ENCODE results near the gene NT5C1A.

NT5C1A gene

GRCh38 chr1:39657923-39658485, 13.9 kb downstream of the NT5C1A start:
- peak; percentile 64 for DNase-seq

GRCh38 chr1:39657402-39657801, 14.5 kb downstream of the NT5C1A start:
- DNase-seq = no peak

- DNase-seq = peak; percentile 35
These were observed 15.5 kb downstream of the NT5C1A start for GRCh38 chr1:39656391-39656790.

GRCh38 chr1:39655578-39656268, 16.2 kb downstream of the NT5C1A start:
- DNase-seq = no peak

DNA sequence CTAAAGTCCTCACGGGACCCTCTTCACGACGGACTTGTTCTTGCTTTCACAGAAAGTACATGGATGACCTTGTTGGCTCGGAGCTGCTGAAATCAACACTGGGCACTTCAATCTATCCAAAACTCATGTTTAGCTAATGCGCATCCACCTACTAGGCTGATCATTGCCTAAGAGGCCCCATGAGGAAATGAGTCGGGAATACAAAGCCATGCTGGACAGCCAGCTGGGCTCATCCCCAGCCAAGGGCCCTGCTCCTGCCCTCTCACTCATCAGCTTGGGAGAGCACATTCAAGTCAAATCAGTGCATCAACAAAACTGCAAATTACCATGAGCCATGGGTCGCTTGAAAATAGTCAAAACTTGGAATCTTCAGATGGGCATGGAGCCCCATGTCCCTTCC, 17.6 kb downstream of the NT5C1A start:
- DNase-seq = no peak

GRCh38 chr1:39653546-39654031, 18.3 kb downstream of the NT5C1A start:
- DNase-seq = peak; percentile 51

GRCh38 chr1:39652554-39652953, 19.4 kb downstream of the NT5C1A start:
- no peak for DNase-seq

GRCh38 chr1:39652105-39652504, 19.8 kb downstream of the NT5C1A start:
- no peak for DNase-seq

- no peak for DNase-seq
These were observed 21.5 kb downstream of the NT5C1A start for GRCh38 chr1:39650431-39650830.

DNA sequence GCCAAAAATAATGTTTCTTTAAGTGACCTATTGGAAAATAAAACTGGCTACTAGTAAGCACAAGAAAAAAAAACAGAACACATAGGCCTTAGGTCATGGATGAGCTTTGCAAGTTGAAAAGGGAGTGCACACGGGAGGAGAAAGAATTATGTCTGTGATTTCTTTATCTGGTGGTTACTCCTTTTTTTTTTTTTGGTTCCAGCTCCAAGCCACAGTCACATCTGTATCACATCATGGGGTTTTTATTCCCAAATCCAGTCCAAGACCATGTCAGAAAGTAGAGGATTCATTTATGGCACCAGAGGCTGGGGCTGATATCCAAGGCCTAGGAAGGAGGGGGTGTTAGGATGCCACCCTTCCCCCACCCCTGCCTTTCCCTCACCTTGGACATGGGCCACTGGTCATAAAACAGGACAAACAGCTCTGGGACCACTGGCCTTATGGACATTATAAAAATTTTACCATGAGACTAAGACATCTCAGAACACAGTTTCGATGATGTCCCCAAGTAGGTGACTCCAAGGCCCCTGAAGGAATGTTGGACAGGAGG, 22.2 kb downstream of the NT5C1A start:
- DNase-seq = no peak

GRCh38 chr1:39648496-39648895, 23.4 kb downstream of the NT5C1A start:
- no peak for DNase-seq

GRCh38 chr1:39647247-39647646, 24.7 kb downstream of the NT5C1A start:
- no peak for DNase-seq

DNA sequence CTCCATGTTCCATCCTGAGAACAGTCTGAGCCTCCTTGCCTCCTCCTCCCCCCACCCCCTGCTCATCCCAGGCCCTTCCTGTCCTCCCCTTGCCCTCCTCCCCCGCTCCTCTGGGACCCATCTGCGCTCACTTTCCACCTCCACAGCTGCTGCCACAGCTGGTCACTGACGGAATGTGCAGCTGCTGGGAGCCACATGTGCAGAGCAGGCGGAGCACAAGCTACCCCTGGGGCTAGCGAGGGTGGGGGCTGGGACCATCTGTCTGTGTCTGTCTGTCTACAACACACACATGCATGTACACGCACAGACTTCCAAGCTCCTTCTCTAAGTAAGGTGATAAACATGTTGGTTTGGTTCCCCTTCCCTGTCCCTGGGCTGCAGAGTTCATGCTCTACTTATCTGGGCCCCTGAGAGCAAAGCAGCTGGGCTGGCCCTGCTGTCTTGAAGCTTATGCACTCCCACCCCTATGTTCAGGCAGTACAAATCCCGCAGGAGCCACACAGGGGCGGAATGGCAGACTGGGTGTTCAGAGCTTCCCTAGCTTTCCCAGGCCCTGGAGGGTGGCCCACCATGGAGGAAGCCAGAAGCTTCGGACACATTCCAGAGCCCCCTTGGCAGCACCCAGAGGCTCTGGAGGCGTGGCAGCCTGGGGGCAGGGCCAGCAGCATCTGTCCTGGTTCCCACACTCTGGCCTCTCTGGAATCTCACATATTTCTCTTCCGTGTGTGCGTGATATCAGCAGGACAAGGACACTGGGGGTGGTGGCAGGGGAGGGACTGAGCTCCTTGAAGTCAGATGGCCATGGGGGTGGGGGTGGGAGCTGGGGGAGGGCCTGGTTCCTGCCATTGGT, 25.4 kb downstream of the NT5C1A start:
- DNase-seq = no peak

DNA sequence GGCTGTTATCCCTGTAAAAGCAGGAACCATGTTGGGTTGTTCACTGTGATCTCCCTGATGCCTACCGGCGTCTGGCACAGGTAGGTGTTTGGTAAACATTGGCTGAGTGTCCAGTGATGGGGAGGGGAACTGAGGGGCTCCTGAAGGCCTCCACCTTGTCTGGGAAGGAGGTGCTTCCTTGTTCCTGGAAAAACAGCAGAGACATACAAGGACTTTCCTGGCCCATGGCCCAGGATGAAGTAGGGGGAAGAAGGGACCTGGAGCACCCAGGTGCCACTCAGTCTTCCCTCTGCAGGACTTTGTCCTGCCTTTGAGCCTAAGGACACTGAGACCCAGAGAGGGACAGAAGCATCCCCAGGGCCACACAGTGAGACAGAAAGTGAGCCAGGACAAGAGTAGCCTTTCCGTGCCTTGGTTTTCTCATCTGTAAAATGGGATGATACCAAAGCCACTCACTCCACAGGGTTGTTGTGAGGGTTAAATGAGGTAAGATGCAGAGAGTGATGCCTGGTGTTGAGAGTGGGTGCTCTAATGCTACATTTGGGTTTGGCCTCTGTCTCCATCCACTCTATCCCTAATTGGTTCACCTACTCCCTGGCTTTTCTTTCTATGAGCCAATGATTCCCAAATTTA, 26.4 kb downstream of the NT5C1A start:
- no peak for DNase-seq

DNA sequence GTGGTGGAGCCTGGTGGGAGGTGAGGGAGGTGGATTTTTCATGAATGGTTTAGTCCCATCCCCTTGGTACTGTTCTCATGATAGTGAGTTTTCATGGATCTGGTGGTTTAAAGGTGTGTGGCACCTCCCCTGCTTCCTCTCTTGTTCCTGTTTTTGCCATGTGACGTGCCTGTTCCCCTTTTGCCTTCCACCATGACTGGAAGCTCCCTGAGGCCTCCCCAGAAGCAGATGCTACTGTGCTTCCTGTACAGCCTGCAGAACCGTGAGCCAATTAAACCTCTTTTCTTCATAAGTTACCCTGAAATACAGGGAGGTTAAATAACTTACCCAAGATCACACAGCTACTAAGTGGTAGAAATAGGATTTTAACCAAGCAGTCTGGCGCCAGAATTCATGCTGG, 28.2 kb downstream of the NT5C1A start:
- no peak for DNase-seq

DNA sequence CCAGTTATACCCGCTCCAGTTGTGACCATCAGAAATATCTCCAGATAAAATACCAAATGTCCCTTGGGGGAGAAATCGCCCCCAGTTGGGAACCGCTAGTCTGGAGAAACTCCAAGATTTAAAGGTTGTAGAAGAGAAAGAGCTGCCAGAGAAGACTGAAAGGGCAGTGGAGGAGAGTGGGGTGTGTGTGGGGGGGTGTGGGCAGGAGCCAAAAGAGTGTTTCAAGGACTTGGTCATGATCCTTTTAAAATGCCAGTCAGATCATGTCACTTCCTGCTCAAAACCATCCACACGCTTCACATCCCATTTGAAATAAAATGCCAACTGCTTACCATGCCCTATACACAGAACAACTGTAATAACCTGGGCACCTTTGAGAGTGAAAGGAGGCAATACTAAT, 29.1 kb downstream of the NT5C1A start:
- no peak for DNase-seq

GRCh38 chr1:39640861-39641260, 31.0 kb downstream of the NT5C1A start:
- DNase-seq = no peak

DNA sequence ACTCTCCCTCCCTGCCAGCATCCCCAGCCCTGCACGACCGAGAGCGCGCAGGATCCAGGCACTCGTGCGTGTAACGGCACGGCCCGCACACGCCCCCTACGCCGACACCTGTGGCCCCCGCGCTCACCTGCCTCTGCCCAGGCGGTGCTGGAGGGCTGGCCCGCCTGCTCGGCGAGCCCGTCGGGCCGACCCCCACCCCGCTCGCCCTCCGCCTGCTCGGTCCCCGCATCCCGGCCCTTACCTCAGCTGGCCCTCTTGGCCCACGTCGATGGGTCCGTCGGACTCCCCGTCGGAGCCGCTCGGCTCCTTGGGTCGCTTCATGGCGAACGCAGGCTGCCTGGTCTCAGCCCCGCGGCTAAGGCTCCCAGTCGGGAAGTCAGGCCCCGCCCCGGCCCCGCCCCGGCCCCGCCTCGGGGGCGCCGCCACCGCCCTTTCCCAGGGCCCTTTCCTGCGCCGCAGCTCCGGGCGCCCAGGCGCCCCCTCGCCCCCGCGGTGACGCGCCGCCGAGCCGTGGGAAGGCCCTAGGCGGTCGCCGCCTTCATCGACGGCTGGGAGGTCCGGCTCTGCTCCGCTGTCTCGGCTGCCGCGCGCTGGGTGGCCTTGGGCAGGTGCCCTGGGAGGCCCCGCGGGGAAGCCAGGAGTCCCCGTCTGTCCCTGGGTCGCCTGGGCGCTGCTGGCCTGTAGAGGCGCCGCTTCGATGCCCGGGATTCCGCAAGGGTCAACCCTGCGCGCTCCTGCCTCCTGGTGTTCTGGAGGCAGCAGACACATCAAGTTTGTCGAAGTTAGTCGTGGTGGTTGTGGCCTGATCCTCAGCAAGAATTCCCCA, 32.4 kb downstream of the NT5C1A start, which contains the start of gene HEYL:
TSS of gene HEYL (minus strand) at position 339 of the 826 bp plus-strand sequence. CDS start at position 321, 18 bp downstream.
- DNase-seq = peak; percentile 66

GRCh38 chr1:39638965-39639304, 33.0 kb downstream of the NT5C1A start:
- no peak for DNase-seq

- no peak for DNase-seq
These were observed 34.5 kb downstream of the NT5C1A start for GRCh38 chr1:39637361-39637760.

DNA sequence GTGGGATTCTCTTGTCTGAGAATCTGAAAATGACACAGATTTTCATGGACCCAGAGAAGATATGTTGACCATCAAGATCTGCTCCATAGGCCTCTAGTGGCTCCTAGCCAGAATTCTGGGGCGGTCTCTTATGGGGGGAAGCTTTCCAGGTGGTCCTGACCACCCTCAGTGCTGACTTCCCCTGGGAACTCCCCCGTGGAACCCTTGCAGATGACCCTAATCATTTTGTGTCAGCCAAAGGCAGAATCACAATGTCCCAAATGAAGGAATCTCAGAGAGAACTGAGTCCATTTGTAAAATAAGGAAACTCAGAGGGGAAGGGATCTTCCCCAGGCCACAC, 36.1 kb downstream of the NT5C1A start:
- DNase-seq = no peak

DNA sequence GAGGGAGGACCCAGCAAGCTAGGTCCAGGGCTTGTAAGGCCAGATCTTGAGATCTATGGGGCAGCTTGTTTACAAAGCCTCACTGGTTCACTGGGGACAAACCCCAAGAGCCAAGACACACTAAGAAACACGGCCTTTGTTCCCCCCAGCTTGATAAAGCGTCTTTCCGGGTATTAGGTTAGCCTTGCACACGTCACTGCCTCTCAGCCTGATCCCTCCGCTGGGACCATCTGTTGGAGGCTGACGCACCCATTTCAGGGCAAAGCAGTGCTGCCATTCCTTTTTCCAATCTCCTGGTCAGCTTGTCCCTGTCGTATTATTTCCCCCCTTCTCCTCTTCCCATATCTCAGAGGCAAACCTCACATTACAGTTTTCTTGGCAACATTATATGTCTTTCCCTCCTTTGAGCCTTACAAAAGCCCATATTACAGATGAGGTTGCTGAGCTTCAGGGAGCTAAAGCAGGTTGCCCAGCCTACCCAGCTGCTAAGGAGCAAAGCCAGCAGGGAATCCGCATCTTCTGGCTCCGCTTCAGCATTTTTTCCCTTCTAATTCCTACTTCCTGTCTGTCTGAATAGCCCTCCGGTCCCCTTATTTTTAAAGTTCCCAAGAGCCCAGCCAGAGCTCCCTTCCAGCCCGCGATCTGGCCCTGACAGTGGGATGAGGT, 36.6 kb downstream of the NT5C1A start:
- no peak for DNase-seq

Measured in NCI-H146 (cell line).